ENCODE data around the gene SLC27A4.

SLC27A4 gene

GRCh38 chr9:128393145-128393775, 52.9 kb downstream of the SLC27A4 start:
- in situ Hi-C loops (cut with HindIII; ENCODE audit: low sequenced_read_pairs): no loop called here
- no peak for TF ChIP-seq CTCF (IDR thresholded peaks at IDR 0.05; ENCODE audit: low read depth, low read length)
- DNase-seq (ENCODE audit: low read depth, low spot score): no peak
- no peak overlapping the region for H3K4me3 ChIP-seq (ENCODE audit: low read depth, low read length)

DNA sequence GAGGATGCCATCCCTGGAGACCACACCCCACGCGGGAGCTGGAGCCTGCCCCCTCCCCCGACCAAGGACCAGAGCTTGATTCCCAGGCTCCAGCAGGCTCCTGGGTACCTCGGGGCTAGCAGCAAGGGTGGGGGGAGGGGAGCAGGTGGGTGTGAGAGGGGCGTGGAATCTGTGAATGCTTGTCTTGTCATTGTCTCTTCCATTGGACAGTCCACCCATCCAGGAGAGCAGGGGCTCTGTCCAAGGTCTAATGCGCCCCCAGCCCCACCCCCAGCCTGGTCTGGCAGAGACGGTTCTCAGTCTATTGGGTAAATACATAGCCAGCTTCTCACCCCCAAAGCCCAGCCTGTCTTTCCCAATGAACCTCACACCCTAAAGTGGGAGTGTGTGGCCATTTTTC, 53.6 kb downstream of the SLC27A4 start:
- no peak for DNase-seq (ENCODE audit: low read depth, low spot score)
- TF ChIP-seq CTCF (IDR thresholded peaks at IDR 0.05; ENCODE audit: low read depth, low read length): no peak
- H3K4me3 ChIP-seq (ENCODE audit: low read depth, low read length): no peak overlapping the region
- in situ Hi-C loops (cut with HindIII; ENCODE audit: low sequenced_read_pairs): no loop called here

DNA sequence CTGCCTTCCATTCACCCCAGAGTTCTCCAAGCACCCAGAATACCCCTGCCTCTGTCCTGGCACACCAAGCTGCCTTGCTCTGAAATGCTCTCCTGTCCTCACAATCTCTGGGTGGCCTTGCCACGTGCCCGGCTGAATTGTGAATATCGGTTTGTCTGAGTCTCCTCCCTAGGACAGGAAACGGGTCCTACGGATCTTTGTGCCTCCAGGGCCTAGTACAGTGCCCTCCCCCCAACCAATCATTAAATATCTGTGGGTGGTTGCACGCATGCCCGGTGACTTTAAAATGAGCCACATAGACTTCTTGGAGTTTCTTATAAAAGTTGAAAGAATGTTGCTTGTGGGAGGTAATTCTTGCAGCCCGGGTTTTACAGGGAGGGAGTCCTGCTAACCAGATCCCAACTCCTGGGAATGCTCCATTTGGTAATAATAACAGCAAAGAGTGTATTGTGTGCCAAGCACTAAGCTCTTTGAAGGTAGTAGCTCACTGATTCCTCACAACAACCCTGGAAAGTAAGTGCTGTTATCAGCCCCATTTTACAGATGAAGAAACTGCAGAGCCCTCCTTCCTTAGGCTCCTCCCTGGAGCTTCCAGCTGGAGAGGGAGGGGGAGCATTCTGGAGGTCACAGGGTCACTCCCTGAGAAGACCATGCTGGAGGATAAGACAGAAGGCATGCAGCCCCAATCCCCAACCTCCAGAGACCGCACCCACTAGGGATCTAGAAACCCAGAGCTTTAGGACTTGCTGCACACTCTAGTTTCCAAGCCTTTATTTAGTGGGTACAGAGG, 54.2 kb downstream of the SLC27A4 start:
- H3K4me3 ChIP-seq (ENCODE audit: low read depth, low read length): no peak overlapping the region
- no peak for TF ChIP-seq CTCF (IDR thresholded peaks at IDR 0.05; ENCODE audit: low read depth, low read length)
- DNase-seq (ENCODE audit: low read depth, low spot score): no peak
- in situ Hi-C loops (cut with HindIII; ENCODE audit: low sequenced_read_pairs): no loop called here

DNA sequence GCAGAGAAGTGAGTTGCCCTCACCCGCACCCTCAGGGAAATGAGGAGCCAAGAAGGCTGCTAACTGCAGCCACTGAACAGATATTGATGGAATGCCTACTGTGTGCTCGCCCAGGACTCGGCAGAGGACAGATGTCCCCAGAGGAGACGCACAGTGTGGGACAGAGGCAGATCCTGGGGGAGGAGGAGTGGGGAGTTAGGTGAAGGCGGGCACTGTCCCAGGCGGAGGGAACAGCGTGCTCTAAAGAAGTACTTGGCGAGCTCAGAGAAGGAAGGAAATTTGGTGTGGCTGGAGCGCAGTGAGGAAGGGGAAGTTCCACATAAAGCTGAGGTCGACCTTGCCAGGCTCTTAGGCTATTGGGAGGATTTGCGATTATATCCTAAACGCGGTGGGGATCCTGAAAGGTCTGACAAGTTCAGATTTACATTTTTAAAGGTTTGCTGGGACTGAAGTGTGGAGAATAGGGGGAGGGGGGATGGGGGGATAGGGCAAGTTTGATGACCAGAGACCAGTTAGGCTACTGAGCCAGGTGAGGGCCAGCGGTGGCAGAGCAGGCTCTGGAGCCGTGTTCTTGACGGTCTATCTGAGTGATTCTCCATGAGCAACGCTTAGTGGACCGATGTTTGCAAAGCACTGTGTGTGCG, 56.8 kb downstream of the SLC27A4 start:
- no peak for TF ChIP-seq CTCF (IDR thresholded peaks at IDR 0.05; ENCODE audit: low read depth, low read length)
- no peak for DNase-seq (ENCODE audit: low read depth, low spot score)
- in situ Hi-C loops (cut with HindIII; ENCODE audit: low sequenced_read_pairs): no loop called here
- no peak overlapping the region for H3K4me3 ChIP-seq (ENCODE audit: low read depth, low read length)

DNA sequence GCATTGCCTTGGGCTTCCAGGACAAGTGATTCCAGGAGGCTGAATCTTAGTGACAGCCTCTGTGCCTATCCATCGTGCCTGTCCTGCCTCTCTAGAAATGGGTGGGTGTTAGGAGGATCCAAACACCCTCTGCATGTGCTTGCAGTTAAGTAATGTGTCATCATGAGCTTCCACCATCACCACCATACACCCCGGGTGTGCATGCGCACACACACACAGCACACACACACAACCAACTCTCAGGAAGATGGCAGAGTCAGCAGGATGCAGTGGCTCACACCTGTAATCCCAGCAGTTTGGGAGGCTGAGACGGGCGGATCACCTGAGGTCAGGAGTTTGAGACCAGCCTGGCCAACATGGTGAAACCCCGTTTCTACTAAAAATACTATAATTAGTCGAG, 57.5 kb downstream of the SLC27A4 start:
- no peak overlapping the region for H3K4me3 ChIP-seq (ENCODE audit: low read depth, low read length)
- no peak for TF ChIP-seq CTCF (IDR thresholded peaks at IDR 0.05; ENCODE audit: low read depth, low read length)
- in situ Hi-C loops (cut with HindIII; ENCODE audit: low sequenced_read_pairs): no loop called here
- no peak for DNase-seq (ENCODE audit: low read depth, low spot score)

GRCh38 chr9:128399861-128400260, 59.5 kb downstream of the SLC27A4 start:
- no peak for DNase-seq (ENCODE audit: low read depth, low spot score)
- no peak overlapping the region for H3K4me3 ChIP-seq (ENCODE audit: low read depth, low read length)
- TF ChIP-seq CTCF (IDR thresholded peaks at IDR 0.05; ENCODE audit: low read depth, low read length): no peak
- in situ Hi-C loops (cut with HindIII; ENCODE audit: low sequenced_read_pairs): no loop called here
